K562 (cell line): ENCODE data around the gene PHC3. TPM values are rescaled to one million over a fixed set of nuclear protein-coding genes. Genes with fewer than 3 reads are reported as not detected.

Experiments
- ARNT ChIP-seq, 2 experiments: fragments of 450-650 bp; IDR thresholded peaks; 2 replicates each; pipeline ENCODE4 v1.6.1; 2016; ENCODE audit warnings: mild to moderate bottlenecking in 1 of 2
- ASH1L ChIP-seq: fragments of 450-650 bp; IDR thresholded peaks from 2 replicates; pipeline ENCODE4 v1.6.1; 2018; ENCODE audit warnings: borderline replicate concordance, mild to moderate bottlenecking, low read depth; ENCODE audit not compliant: partially characterized antibody
- ATF6 ChIP-seq: sonication (generic); formaldehyde crosslinking; IDR thresholded peaks from 2 replicates; pipeline ENCODE4 v1.4.0; 2020; ENCODE audit warnings: mild to moderate bottlenecking, missing genetic modification reagents
- CBX1 ChIP-seq: sonication (generic); IDR thresholded peaks from 2 replicates; pipeline ENCODE4 v1.6.1; 2016; ENCODE audit warnings: antibody characterized with exemption, low read depth, mild to moderate bottlenecking
- CBX5 ChIP-seq: IDR thresholded peaks from 2 replicates; pipeline ENCODE4 v1.6.1; 2014; ENCODE audit warnings: low read depth, borderline replicate concordance
- CXXC5 ChIP-seq: fragments of 250-450 bp; sonication (Bioruptor Pico); IDR thresholded peaks from 2 replicates; pipeline ENCODE4 v1.8.0; 2022; ENCODE audit warnings: inconsistent platforms, mild to moderate bottlenecking, moderate library complexity
- DACH1 ChIP-seq: fragments of 450-650 bp; IDR thresholded peaks from 2 replicates; pipeline ENCODE4 v1.6.1; 2018; ENCODE audit not compliant: partially characterized antibody
- DIDO1 ChIP-seq: fragments of 450-650 bp; IDR thresholded peaks from 2 replicates; pipeline ENCODE4 v1.6.1; 2016; ENCODE audit warnings: low read depth, missing biosample characterization, missing genetic modification characterization
- EP300 ChIP-seq: IDR thresholded peaks from 2 replicates; pipeline ENCODE4 v1.6.1; 2012; ENCODE audit warnings: low read length, improper control_type of control experiment
- FUS ChIP-seq: fragments of 200-400 bp; formaldehyde crosslinking; optimal IDR thresholded peaks from 2 replicates; pipeline ENCODE3; 2017; ENCODE audit warnings: low read depth, low read length
- GATA2 ChIP-seq: sonication (generic); formaldehyde crosslinking; IDR thresholded peaks from 2 replicates; pipeline ENCODE4 v1.4.0; 2020; ENCODE audit warnings: mild to moderate bottlenecking, missing genetic modification reagents
- GMEB1 ChIP-seq: fragments of 250-450 bp; sonication (Bioruptor Pico); IDR thresholded peaks from 2 replicates; pipeline ENCODE4 v1.4.0; 2020; ENCODE audit warnings: mild to moderate bottlenecking
- MBD1 ChIP-seq: fragments of 250-450 bp; sonication (Bioruptor Pico); IDR thresholded peaks from 2 replicates; pipeline ENCODE4 v1.8.0; 2022; ENCODE audit warnings: inconsistent platforms
- NCOA6 ChIP-seq: fragments of 450-650 bp; IDR thresholded peaks from 2 replicates; pipeline ENCODE4 v1.6.1; 2017; ENCODE audit warnings: mild to moderate bottlenecking
- NFRKB ChIP-seq: fragments of 450-650 bp; IDR thresholded peaks from 2 replicates; pipeline ENCODE4 v1.6.1; 2016; ENCODE audit warnings: low read depth
- PCBP1 ChIP-seq: fragments of 200-400 bp; formaldehyde crosslinking; IDR thresholded peaks from 2 replicates; pipeline ENCODE4 v1.6.1; 2018; ENCODE audit warnings: mild to moderate bottlenecking, low read depth, low read length; ENCODE audit not compliant: poor library complexity, severe bottlenecking
- PURB ChIP-seq: sonication (generic); formaldehyde crosslinking; IDR thresholded peaks from 2 replicates; pipeline ENCODE4 v1.9.0; 2021; ENCODE audit warnings: low read depth, mild to moderate bottlenecking, missing genetic modification reagents
- RBBP5 ChIP-seq: fragments of 200-600 bp; sonication (generic); IDR thresholded peaks from 2 replicates; pipeline ENCODE4 v1.6.1; 2012; ENCODE audit warnings: borderline replicate concordance, mild to moderate bottlenecking, low read length, control low read depth, inconsistent platforms; ENCODE audit not compliant: insufficient read depth, poor library complexity, severe bottlenecking
- RBM14 ChIP-seq: fragments of 200-400 bp; formaldehyde crosslinking; IDR thresholded peaks from 2 replicates; pipeline ENCODE4 v1.6.1; 2018; ENCODE audit warnings: low read depth, mild to moderate bottlenecking, low read length, moderate library complexity, borderline replicate concordance; ENCODE audit not compliant: insufficient read depth
- SMARCA4 ChIP-seq: fragments of 450-650 bp; IDR thresholded peaks from 2 replicates; pipeline ENCODE4 v1.6.1; 2016
- TRIM28 ChIP-seq: fragments of 450-650 bp; IDR thresholded peaks from 2 replicates; pipeline ENCODE4 v1.6.1; 2017
- ZMIZ1 ChIP-seq, 2 experiments: fragments of 150-350 bp in 1 of 2; IDR thresholded peaks; 2 replicates each; pipeline ENCODE4 v1.6.1; 2012 to 2016; ENCODE audit warnings: low read depth in 2 of 2, low read length in 2 of 2, mild to moderate bottlenecking in 1 of 2, moderate library complexity in 1 of 2
- polyA plus RNA-seq, 8 experiments: library from polyadenylated mRNA; depleted of rRNA in 4 of 8; stranded (reverse) in 5 of 8; unstranded in 3 of 8; fragments of >200 nt; fragmentation: Nextera tagmentation in 2 of 8; fragmentation: Illumina TruSeq in 1 of 8; extraction: Ambion mirVana in 2 of 8; extraction: Trizol in 1 of 8; gene quantifications; 2 replicates each; pipeline versions ENCODE4 v1.2.1 to v1.2.3, GENCODE V29; 2011 to 2014; ENCODE audit warnings: inconsistent platforms in 1 of 8, missing spikeins in 1 of 8
- total RNA-seq, 7 experiments: library from RNA; depleted of rRNA in 6 of 7; stranded (reverse); fragments of >200 nt in 6 of 7; fragmentation: Illumina TruSeq in 2 of 7; extraction: Trizol in 2 of 7; gene quantifications; 2 replicates each; pipeline versions ENCODE4 v1.2.1 to v1.2.3, GENCODE V29; 2011 to 2021; ENCODE audit warnings: low replicate concordance in 1 of 7

Gene PHC3
- total and polyA plus RNA-seq, 9 of the 15 experiments (the other 6 are each of a cell fraction or from before 2014, with no cell fraction given): 3.1 to 21.6 (median 10.5) TPM

- no peak for TF ChIP-seq ASH1L
- 0 out of 2 replicates have a peak, but pooled peaks have one; percentile 11 for TF ChIP-seq SMARCA4
- TF ChIP-seq ATF6 (CRISPR knock-in tag): no peak
- no peak for TF ChIP-seq CBX5
- 0 out of 2 replicates have a peak, but pooled peaks have one; percentile 22 for TF ChIP-seq TRIM28
- TF ChIP-seq PCBP1: no peak
- no peak for TF ChIP-seq MBD1 (CRISPR knock-in tag)
- TF ChIP-seq ZMIZ1 (IDR thresholded peaks at IDR 0.05; ENCODE audit: low read depth in 2 of 2, low read length in 2 of 2): no peak
- TF ChIP-seq GMEB1 (CRISPR knock-in tag): no peak
- no peak for TF ChIP-seq NFRKB
- TF ChIP-seq RBBP5: no peak
- TF ChIP-seq CXXC5 (CRISPR knock-in tag): 0 out of 2 replicates have a peak, but pooled peaks have one; percentile 38
- no peak for TF ChIP-seq NCOA6
- TF ChIP-seq FUS: no peak
- TF ChIP-seq GATA2: no peak
- no peak for TF ChIP-seq ARNT (IDR thresholded peaks at IDR 0.05)
- TF ChIP-seq PURB: no peak
- TF ChIP-seq CBX1: no peak
- TF ChIP-seq RBM14: no peak
- TF ChIP-seq EP300: no peak
- TF ChIP-seq DIDO1 (tag): no peak
- no peak for TF ChIP-seq DACH1
These were observed 52.5 kb downstream of the PHC3 start (continued) for GRCh38 chr3:170128977-170129431.
